KMS-11 (cell line): ENCODE data around the gene SEMA6C.
"Not testable (repeated sequence)": the region's sequence is repeated elsewhere in the genome, so short reads cannot be mapped to it uniquely, and the experiment has no call there.

Source experiments
- H2AFZ ChIP-seq: fragments of 200-600 bp; sonication (generic); 2 replicates; pipeline ENCODE4 v1.6.1; 2016; ENCODE audit warnings: antibody characterized with exemption, mixed run types, low read depth
- H3K27ac ChIP-seq: fragments of 200-600 bp; sonication (generic); 2 replicates; pipeline ENCODE4 v1.6.1; 2016; ENCODE audit warnings: mild to moderate bottlenecking, mixed run types
- H3K27me3 ChIP-seq: fragments of 200-600 bp; sonication (generic); 2 replicates; pipeline ENCODE4 v1.6.1; 2017; ENCODE audit warnings: mild to moderate bottlenecking, low read depth, mixed run types, moderate library complexity; ENCODE audit not compliant: insufficient read depth
- H3K36me3 ChIP-seq: fragments of 200-600 bp; sonication (generic); 2 replicates; pipeline ENCODE4 v1.6.1; 2017; ENCODE audit warnings: mild to moderate bottlenecking, mixed run types; ENCODE audit not compliant: insufficient read depth
- H3K4me1 ChIP-seq: fragments of 200-600 bp; sonication (generic); 2 replicates; pipeline ENCODE4 v1.6.1; 2016; ENCODE audit warnings: mild to moderate bottlenecking, low read depth, mixed run types; ENCODE audit not compliant: poor library complexity, severe bottlenecking
- H3K4me2 ChIP-seq: fragments of 200-600 bp; sonication (generic); 2 replicates; pipeline ENCODE4 v1.7.0; 2016; ENCODE audit warnings: mild to moderate bottlenecking, mixed run types
- H3K4me3 ChIP-seq: fragments of 200-600 bp; sonication (generic); IDR thresholded peaks from 2 replicates; pipeline ENCODE4 v1.6.1; 2017; ENCODE audit warnings: low read depth, low read length, mixed read lengths; ENCODE audit not compliant: insufficient read depth
- H3K79me2 ChIP-seq: fragments of 200-600 bp; sonication (generic); 2 replicates; pipeline ENCODE4 v1.6.1; 2016; ENCODE audit warnings: low read depth, mixed run types; ENCODE audit not compliant: insufficient read depth
- H3K9ac ChIP-seq: fragments of 200-600 bp; sonication (generic); 2 replicates; pipeline ENCODE4 v1.6.1; 2016; ENCODE audit warnings: mild to moderate bottlenecking, mixed run types
- H4K20me1 ChIP-seq: fragments of 200-600 bp; sonication (generic); 2 replicates; pipeline ENCODE4 v1.6.1; 2016; ENCODE audit warnings: mild to moderate bottlenecking, mixed run types; ENCODE audit not compliant: insufficient read depth
- CTCF ChIP-seq: fragments of 200-600 bp; sonication (generic); conservative IDR thresholded peaks from 2 replicates; pipeline ENCODE4 v1.6.1; 2017; ENCODE audit warnings: low read depth, mild to moderate bottlenecking, antibody characterized with exemption, low read length, moderate library complexity, mixed read lengths

The SEMA6C gene

DNA sequence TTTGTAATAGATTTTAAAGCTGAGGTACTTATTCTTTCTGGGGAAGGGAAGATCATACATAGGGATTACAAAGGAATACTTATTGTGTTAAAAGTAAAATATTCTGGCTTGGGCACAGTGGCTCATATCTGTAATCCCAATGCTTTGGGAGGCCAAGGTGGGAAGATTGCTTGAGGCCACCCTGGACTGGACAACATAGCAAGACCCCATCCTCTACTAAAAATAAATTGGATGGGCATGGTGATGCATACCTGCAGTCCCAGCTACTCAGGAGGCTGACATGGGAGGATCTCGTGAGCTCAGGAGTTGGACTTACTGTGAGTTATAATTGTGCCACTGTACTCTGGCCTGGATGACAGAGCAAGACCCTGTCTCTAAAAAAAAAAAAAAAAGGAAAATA lies 48.3 kb downstream of the SEMA6C start:
- no peaks in the 10 kb centered on the region for H3K36me3 ChIP-seq
- H4K20me1 ChIP-seq: no peaks in the 10 kb centered on the region
- no peak for TF ChIP-seq CTCF
- H3K27ac ChIP-seq: no peak overlapping the region
- H3K27me3 ChIP-seq: no peaks in the 10 kb centered on the region
- no peak overlapping the region for H3K4me2 ChIP-seq
- no peaks in the 10 kb centered on the region for H3K79me2 ChIP-seq
- H3K4me3 ChIP-seq: no peak overlapping the region
- H3K9ac ChIP-seq: no peak overlapping the region
- H2AFZ ChIP-seq: no peak overlapping the region
- H3K4me1 ChIP-seq: no peaks in the 10 kb centered on the region

DNA sequence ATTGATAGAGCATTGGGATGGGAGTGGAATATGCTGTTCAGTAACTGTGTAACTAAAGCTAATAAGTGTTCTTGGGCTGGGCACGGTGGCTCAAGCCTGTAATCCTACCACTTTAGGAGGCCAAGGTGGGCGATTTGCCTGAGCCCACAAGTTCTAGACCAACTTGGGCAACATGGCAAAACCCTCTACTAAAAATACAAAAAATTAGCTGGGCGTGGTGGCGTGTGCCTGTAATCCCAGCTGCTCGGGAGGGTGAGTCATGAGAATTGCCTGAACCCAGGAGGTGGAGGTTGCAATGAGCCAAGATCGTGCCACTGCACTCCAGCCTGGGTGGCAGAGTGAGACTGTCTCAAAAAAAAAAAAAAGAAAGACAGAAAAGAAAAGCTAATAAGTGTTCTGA lies 49.0 kb downstream of the SEMA6C start:
- H3K27ac ChIP-seq, H3K27me3 ChIP-seq, H3K4me2 ChIP-seq, H2AFZ ChIP-seq, H3K79me2 ChIP-seq, H3K9ac ChIP-seq, H3K4me3 ChIP-seq, H3K36me3 ChIP-seq, H3K4me1 ChIP-seq, H4K20me1 ChIP-seq: not testable (repeated sequence)

- Histone ChIP-seq H3K4me3 (no peak overlapping the region), H2AFZ (no peak overlapping the region), H3K27ac (no peak overlapping the region), H3K4me2 (no peak overlapping the region), H3K79me2 (no peaks in the 10 kb centered on the region), H3K4me1 (peaks cover 7% of the 10 kb centered on the region), H4K20me1 (no peaks in the 10 kb centered on the region), H3K27me3 (no peaks in the 10 kb centered on the region), H3K9ac (no peak overlapping the region), H3K36me3 (no peaks in the 10 kb centered on the region)
- no peak for TF ChIP-seq CTCF
Measured at GRCh38 chr1:151085953-151086559, 60.4 kb downstream of the SEMA6C start.
